NCI-H446 (cell line): ENCODE data around the gene DFFA.
"Not testable (repeated sequence)": the region's sequence is repeated elsewhere in the genome, so short reads cannot be mapped to it uniquely, and the experiment has no call there.

Experiments used
- DNase-seq, 2 experiments: peaks; one replicate each; lab custom pipeline; 2025; lab: John Stamatoyannopoulos, UW

DFFA gene

DNA sequence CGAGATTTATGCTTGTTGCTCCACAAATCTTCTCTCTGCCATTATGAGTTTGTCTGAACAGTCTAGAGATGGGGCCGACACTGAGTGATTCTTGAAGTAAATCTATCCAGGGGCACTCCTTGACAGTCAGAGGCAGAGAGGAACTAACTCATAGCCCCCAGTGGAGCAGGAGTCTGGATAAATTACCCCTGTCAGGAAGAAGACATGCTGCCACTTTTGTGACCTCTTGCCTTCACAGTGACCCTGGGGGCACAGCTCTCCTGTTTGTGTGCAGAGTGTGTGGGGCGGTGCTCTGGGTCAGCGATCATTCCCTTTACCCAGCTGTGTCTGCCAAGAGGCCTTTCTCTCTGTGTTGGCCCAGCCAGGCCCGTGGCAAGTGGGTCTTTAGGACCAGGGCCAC is 31.9 kb upstream of the DFFA start:
- no peak for DNase-seq

DNA sequence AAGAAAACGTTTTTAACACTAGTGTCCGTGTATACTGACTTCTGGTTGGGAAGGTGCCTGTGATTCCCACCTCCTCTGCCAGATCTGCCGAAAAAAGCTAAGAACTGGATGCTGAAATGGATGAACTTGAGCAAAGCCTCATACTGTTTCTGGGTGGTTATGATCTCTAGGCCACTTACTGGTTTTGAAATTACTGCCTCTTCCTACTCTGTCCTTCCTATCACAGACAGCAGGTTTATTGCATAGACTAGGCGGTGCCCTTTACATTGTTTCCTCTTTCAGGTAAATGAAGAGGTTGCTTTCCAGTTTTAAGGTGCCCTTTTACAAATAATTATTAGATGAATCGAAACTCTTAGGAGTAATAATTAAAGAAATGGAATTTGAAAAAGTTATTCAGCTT is 29.9 kb upstream of the DFFA start:
- no peak for DNase-seq

DNA sequence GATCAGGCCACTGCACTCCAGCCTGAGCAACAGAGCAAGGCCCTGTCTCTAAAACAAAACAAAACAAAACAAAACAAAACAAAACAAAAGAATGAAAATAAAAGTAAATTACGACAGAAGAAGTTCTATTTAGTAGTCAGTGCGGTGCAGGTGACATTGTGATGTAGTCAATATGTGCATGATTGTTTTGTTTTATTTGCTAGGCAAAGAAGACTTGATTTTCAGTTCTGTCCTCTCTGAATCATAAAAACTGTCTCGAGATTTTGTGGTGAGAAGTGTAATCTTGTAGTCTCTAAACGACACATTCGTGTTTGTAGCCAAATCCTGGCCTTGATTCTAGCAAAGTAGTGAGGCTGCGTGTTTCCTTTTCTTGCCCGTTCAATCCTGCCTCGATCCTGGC is 25.9 kb upstream of the DFFA start:
- DNase-seq: no peak

DNA sequence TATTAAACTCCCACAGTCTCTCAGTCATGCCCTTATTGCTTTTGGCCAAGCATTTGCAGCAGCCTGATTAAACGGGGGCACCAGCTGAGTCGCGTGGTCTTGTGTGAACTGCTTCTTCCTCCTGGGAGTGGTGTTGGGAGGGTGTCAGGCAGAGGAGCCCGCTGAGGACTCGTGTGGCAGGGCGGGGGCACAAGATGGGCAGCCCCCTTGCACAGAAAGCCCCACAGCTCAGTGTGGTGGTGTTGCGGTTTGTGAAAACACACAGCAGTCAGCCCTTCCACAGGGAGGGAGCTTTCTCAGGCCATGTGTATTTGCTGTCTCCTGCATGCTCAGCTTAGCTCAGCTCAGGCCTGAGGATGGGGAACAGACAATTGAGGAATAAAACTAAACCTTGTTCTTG is 24.8 kb upstream of the DFFA start:
- no peak for DNase-seq

DNA sequence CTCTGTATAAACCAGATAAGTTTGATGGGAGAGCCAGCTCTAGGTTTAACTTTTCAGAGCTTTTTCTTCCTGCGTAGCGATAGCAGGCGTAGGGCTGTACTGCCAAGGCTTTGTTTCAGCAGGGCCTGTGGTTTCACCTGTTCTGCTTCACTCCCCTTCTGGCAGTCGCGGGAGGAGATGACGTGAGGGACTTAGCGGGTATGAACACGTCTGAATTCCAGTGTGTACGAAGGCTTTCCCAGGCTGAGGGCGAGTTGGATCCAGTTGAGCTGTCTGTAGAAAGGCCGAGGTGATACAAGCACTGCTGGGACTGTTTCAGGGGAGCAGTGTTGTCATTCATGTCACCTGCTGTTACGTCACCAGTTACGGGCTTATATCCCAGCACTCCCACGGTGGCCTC is 23.6 kb upstream of the DFFA start:
- DNase-seq: no peak

DNA sequence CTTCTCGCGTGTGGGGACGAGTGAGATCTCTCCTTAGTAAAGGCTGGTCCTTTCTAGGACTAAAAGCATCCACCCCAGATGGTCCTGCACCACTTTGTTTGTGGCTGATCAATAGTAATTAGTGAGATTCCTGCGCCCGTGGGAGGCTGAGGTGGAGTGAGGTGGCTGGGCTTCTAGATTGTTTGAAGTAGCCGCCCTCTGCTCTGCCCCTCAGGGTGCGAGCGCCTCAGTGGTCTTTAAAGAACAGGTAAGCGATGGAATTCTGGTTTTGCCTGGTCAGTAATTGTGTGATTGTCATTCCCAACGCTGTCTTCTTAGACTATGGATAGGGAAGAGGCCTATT is 23.1 kb upstream of the DFFA start:
- DNase-seq: no peak

DNA sequence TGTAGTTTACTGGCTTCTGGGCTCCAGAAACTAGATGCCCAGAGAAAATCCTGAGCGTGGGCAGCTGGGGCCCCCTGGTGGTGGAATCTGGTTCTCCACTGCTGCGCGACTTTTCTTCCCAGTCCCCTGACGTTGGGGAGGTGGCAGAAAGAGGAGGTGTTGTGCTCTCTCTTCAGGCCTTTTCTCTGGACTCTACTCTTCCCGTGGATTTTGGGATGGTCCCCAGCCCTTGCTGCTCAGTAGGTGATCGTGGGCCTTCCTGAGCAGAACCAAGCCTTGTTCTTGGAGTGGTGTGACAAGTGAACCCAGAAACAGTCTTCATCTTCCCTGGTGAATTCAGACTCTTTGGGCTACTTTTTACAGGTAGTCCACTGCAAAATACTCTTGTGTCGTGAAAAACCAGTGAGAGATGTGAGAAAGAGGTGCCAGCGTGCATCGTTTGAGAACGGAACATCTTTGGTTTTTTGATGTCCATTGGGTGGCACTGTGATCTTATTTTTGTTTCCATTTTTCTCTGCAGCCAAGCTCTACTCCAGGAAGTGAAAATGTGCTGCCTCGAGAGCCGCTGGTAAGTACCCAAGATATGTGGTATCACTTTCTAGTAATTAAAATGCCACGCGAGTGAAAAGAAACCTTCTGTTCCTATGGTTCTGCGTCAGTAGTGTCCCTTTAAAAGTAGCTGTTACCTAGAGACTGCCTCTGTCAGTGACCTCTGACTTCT is 22.6 kb upstream of the DFFA start:
- peak; percentile 51 to 78 for DNase-seq

DNA sequence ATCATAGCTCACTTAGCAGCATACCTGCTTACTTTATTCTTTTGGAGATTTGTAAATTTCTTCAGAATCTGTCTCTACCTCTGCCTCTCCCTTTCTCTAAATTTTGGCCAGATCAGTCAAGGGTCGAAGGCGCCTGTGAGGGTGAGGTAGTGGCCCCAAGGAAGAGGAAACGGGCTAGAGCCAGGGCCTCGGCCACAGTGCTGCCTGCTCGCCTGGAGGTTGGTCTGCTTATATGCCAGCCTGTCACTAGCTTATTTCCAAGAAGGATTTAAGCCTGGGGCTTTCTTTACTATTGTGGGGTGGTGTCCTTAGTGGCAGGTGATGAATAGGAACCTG is 22.1 kb upstream of the DFFA start:
- no peak for DNase-seq

DNA sequence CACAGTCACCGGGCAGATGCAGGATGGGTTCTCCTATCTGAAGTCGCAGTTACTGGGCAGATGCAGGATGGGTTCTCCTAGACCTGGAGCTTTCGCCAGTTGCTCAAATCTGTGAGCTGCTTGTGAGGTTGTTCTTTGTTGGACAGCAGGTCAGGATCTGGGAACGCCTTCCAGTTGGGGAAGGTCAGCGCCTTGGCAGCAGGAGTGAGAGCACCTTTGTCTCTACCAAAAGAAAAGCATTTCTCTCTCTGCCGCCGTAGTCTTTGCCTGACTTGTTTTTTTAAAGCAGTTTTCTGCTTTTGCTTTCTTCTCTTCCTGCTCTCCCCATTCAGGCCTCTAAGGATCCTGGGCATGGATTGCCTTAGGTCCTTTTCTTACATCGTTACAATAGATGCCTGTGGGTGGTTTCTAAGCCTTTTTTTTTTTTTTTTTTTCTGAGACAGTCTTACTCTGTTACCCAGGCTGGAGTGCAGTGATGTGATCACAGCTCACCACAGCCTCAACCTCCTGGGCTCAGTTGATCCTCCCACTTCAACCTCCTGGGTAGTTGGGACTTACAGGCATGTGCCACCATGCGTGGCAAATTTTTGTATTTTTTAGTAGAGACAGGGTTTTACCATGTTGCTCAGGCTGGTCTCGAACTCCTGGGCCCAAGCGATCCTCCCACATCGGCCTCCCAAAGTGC is 18.1 kb upstream of the DFFA start:
- DNase-seq: no peak

DNA sequence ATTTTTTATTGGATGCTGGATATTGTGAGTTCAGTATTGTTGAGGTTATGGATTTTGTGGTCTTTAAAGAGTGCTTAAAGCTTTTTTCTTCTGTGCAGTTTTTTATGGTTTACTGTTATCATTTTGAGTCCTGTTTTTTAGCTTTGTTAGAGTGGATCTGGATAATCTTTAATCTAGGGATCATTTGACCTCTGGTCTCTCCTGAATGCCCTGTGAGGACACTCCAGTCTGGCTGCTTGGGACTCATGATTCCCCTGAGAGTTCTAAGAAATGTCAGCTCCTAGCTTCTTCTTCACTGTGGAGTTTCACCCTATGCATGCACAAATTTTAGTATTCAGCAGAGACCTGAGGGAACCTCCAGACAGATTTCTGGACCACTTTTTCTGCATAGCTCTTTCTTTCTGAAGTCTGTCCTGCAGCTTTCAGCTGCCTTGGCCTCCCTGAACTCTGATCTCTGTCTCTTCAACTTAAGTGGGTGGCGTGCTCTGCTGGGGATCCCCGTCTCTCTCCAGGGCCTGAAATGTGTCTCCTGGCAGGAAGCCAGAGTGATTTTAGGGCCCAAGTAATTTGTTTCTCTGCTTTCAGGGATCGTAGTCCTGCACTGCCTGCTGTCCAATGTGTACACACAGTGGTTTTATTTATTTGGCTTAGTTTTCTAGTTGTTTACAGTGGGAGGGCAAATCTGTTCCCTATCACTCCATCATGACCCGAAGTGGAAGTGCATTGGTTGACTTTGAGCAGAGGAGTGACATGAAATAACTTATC is 17.1 kb upstream of the DFFA start:
- DNase-seq: no peak

DNA sequence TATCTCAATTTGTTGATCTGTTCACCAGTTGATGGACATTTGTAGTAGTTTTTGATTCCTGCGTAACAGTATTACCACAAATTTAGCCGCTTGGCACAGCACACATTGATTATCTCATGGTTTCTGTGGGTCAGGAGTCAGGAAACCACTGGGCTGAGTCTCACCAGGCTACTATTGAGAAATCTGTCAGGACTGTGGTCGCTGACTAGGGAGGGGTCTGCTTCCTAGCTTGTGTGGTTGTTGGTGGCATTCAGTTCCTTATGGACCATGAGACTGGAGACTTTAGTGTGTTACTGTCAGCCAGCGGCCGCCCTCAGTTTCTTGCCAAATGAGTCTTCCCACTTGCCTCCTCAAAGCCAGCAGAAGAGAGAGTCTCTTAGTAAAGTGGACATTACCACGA is 12.2 kb upstream of the DFFA start:
- no peak for DNase-seq

DNA sequence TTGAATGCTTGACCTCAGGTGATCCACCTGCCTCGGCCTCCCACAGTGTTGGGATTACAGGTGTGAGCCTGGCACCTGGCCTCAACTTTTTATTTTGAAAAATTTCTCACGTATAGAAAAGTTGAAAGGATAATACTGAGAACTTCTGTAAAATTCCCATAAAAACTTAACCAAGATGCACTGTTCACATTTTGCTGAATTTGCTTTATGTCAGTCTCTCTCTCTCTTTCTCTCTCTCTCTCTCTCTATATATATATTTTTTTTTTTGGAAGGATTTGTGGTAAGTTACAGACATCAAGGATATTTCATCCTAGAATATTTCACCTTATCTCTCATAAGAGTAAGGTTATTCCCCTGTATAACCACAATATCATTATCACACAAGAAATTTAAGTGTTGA is 8.3 kb upstream of the DFFA start:
- DNase-seq: no peak

DNA sequence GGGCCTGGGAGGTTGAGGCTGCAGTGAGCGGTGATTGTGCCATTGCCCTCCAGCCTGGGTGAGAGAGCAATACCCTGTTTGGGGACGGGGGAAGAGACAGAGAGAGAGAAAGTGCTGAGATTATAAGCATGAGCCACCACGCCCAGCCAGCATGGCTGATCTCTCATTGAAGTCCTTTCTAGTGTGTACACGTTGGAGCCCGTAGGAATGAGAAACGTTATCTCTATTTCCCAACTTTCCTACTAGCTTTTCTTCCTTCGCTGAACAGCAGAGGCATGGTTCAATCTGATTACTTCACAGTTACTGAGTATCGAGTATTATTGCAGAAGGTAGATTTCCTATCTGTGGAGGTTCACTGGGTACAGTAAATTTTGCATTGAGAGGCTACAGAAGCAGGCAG is 7.0 kb upstream of the DFFA start:
- no peak for DNase-seq

DNA sequence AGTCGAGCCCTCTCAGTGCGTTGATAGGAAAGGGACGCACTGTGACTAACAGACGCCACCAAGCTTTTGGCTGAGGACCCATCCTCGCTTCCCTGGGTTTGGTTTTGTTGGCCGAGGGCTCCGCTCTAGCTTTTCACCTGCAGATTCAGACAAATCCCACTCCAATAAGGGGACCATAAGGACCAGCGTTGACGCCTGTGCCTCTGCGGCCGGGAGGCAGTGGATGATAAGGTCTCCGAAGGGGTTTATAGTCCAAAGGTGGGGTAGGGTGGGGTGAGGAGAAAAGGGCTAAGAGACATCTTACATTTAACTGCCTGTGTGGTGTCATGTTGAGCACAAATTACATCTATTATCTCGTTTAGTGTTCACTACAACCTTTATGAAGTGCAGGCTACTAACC is 3.2 kb upstream of the DFFA start:
- DNase-seq: no peak

DNA sequence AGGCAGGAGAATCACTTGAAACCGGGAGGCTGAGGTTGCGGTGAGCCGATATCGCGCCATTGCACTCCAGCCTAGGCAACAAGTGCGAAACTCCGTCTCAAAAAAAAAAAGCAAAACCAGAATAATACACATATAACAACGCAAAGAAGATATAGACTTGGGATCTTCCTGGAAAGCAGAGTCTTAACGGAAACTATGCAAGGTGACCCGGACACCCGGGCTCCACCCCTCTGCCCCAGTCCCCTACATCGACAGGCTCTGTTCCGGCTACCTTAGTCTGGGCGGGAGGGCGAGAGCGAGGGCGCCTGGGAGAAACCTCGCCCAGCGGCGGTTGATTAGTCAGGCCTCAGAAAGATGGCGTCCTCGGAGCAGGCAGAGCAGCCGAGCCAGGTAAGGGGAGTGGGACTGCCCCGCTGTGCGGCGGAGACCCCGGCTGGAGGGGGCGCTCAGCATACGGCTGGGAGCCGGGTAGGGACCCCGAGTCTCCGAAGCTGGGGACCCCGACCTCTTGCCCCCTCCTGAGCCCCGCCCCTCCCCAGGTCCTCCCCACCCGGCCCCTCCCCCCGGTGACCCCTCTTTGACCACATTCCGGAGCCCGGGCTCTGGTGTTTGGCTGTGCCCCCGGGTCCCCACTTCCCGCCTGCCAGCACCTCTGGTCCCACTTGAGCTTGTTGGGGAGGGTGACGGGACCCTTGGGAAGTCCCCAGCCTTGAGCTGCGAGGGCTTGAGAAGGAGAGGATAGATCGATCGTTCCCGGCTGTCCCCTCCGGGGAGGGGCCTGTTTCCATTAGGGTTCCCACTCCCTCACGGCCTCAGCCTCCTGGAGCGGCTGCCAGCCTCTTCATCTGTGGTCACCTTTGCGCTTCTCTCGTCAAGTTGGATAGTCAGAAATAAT is 2.5 kb upstream of the DFFA start, which contains the start of gene PEX14:
Gene PEX14 (plus strand): TSS at position 338 of the 895 bp plus-strand sequence. CDS start 17 bp downstream, at position 355.
- peak; percentile 62 to 93 for DNase-seq

DNA sequence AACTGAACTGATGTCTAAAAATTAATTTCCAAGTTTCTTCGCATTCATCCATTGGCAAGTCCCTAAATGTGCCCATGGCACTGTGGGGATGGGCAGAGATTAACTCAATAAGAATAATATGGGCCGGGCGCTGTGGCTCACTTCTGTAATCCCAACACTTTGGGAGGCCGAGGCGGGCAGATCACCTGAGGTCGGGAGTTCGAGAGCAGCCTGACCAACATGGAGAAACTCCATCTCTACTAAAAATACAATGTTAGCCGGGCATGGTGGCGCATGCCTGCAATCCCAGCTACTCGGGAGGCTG is 1.9 kb upstream of the DFFA start:
- not testable (repeated sequence) for DNase-seq

DNA sequence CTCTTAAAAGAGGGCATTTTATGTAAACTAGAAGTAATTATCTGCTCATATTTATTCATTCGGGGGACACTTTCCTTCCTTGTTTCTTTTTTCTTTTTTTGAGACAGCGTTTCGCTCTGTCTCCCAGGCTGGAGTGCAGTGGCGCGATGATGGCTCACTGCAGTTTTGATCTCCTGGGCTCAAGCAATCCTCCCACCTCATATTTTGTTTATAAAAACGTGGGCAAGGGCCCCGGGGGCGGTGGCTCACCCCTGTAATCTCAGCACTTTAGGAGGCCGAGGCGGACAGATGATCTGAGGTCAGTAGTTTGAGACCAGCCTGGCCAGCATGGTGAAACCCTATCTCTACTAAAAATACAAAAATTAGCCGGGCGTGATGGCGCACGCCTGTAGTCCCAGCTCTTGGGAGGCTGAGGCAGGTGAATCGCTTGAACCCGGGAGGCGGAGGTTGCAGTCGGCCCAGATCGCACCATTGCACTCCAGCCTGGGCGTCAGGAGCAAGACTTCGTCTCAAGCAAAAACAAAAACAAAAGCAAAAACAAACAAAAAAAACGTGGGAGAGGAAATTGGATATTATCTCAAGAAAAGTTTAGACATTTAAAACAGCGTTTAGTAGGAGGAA is 926 bp upstream of the DFFA start:
- DNase-seq: no peak

DNA sequence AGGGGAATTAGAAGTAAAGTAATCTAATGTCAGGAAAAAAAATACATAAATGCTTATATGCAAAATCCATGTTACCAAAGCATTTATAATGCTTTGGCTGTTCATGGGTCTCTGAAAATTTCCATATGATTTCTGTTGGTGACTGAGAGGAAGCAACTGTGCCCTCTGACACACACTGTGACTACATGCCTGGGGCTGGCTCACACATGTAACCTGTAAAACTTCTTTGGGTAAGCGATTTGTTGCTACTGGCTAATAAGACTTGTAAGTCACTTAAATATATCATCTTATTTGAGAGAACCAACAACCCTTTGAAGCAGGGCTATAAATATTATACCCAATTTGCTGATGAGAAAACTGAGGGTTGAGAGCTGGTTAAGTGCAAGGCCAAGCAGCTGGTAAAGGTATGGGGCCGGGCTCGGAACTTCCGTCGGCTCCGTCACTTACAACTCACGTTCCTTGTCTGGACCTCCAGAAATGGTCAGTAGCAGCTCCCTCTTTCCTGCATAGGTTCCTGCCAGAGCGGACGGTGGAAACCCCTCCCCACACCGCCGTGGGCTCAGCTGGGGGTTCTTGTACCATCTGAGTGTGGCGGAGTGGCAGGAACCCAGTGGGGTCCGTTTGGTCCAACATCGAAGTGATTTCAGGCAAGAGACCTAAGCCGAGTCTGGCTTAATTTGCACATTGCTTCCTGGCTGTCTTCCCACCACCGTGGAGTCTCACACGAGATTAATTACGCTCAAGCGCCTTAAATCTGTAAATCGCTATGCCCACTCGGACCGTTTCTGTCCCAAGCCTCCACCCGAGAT is 714 bp downstream of the DFFA start:
- DNase-seq: peak in 1 of 2 experiments; percentile 65

DNA sequence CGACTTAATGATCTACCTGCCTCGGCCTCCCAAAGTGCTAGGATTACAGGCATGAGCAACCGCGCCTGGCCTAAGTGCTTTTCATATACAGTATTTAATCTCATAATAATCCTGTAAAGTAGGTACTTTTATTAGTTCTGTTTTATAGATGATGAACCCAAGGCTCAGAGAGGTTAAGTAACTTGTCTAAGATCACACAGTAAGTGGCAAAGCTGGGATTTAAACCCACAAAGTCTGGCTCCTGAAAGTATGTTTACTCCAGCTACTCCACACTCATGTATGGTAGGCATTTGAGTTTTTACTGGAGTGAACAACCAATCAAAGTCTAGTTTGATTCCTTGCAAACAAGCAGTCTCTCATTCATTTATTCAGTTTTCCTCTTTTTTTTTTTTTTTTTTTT is 2.3 kb downstream of the DFFA start:
- DNase-seq: no peak

DNA sequence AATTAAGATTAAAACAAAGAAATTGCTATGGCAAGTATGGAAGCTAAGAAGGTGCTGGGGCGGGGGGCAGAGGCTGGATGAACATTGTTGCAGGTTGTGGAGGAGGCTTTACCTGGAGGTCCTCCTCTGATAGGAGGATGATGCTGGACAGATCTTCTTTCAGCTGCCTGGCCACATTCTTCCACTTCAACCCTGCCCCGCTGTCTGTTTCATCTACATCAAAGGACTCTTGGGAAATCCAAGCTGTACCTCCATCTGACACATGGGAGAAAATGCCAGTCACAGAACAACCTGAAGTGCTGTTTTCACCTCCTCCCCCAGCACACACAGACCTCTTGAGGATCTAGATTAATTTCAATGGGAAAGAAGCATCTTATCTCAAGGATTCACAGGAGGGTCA is 5.3 kb downstream of the DFFA start:
- no peak for DNase-seq

DNA sequence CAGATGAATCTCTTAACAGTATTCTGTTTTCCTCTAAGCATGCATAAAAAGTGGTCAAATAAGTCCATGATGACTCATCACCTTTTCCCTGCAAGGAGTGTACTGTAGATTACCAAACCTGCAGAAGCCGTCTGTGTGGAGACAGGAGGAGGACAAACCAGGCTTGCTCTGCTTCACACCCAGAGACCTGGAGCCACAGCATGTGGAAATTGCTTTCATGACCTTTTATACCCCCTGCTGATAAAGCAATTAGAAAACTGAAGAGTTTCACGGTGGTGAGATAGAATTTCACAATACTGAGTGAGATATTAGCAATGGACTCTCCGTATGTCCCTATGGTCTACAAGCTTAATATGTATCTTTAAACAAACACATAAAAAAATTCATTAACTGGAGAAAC is 13.1 kb downstream of the DFFA start:
- DNase-seq: no peak
